HepG2 (cell line): ENCODE measurements around the gene DDC. TPM values are rescaled to one million over a fixed set of nuclear protein-coding genes. Genes with fewer than 3 reads are reported as not detected.
A peak's percentile ranks its signal among the peaks of the same experiment; 100 is the strongest.

Experiments used
- SRY ChIP-seq: sonication (generic); formaldehyde crosslinking; IDR thresholded peaks from 2 replicates; pipeline ENCODE4 v1.8.0; 2022; ENCODE audit warnings: mild to moderate bottlenecking, missing genetic modification reagents
- YEATS4 ChIP-seq: sonication (generic); formaldehyde crosslinking; IDR thresholded peaks from 2 replicates; pipeline ENCODE4 v1.4.0; 2020; ENCODE audit warnings: missing genetic modification reagents, borderline replicate concordance
- ZNF484 ChIP-seq: sonication (generic); formaldehyde crosslinking; IDR thresholded peaks from 2 replicates; pipeline ENCODE4 v1.5.1; 2020; ENCODE audit warnings: mild to moderate bottlenecking, low read depth, missing genetic modification reagents, borderline replicate concordance
- polyA plus RNA-seq, 8 experiments: library from polyadenylated mRNA; depleted of rRNA in 3 of 8; stranded (reverse) in 7 of 8; unstranded in 1 of 8; fragments of >200 nt; fragmentation: Illumina TruSeq in 4 of 8; extraction: Trizol in 4 of 8; gene quantifications; 2 replicates each; pipeline versions ENCODE4 v1.2.1 to v1.2.3, GENCODE V29; 2011 to 2016; ENCODE audit warnings: low read depth in 4 of 8, missing spikeins in 1 of 8, mixed read lengths in 1 of 8; ENCODE audit not compliant: insufficient read depth in 1 of 8
- total RNA-seq, 5 experiments: library from RNA; depleted of rRNA; stranded (reverse); fragments of >200 nt; fragmentation: Illumina TruSeq; extraction: Trizol; gene quantifications; 2 replicates each; pipeline ENCODE4 v1.2.3, GENCODE V29; 2016; ENCODE audit warnings: low read depth in 1 of 5
- TF ChIP-seq, protein P1 (sequence below): sonication (generic); formaldehyde crosslinking; IDR thresholded peaks from 2 replicates; pipeline ENCODE4 v1.4.0; 2020; ENCODE audit warnings: mild to moderate bottlenecking, missing genetic modification reagents
- TF ChIP-seq, protein P2 (sequence below): sonication (generic); formaldehyde crosslinking; IDR thresholded peaks from 2 replicates; pipeline ENCODE4 v1.4.0; 2020; ENCODE audit warnings: mild to moderate bottlenecking, missing genetic modification reagents
- TF ChIP-seq, protein P3 (sequence below): sonication (generic); formaldehyde crosslinking; IDR thresholded peaks from 2 replicates; pipeline ENCODE4 v1.4.0; 2020; ENCODE audit warnings: missing genetic modification reagents
- TF ChIP-seq, protein P4 (sequence below): sonication (generic); formaldehyde crosslinking; IDR thresholded peaks from 2 replicates; pipeline ENCODE4 v1.4.0; 2020; ENCODE audit warnings: missing genetic modification reagents, borderline replicate concordance

DDC gene
- total and polyA plus RNA-seq, 2 of the 13 experiments (the other 11 are each of a cell fraction or from before 2014, with no cell fraction given), result 11.7 to 93.3 TPM

GRCh38 chr7:50591480-50592438 lies 26.6 kb upstream of the DDC start (continued):
- TF ChIP-seq, protein P1, sequence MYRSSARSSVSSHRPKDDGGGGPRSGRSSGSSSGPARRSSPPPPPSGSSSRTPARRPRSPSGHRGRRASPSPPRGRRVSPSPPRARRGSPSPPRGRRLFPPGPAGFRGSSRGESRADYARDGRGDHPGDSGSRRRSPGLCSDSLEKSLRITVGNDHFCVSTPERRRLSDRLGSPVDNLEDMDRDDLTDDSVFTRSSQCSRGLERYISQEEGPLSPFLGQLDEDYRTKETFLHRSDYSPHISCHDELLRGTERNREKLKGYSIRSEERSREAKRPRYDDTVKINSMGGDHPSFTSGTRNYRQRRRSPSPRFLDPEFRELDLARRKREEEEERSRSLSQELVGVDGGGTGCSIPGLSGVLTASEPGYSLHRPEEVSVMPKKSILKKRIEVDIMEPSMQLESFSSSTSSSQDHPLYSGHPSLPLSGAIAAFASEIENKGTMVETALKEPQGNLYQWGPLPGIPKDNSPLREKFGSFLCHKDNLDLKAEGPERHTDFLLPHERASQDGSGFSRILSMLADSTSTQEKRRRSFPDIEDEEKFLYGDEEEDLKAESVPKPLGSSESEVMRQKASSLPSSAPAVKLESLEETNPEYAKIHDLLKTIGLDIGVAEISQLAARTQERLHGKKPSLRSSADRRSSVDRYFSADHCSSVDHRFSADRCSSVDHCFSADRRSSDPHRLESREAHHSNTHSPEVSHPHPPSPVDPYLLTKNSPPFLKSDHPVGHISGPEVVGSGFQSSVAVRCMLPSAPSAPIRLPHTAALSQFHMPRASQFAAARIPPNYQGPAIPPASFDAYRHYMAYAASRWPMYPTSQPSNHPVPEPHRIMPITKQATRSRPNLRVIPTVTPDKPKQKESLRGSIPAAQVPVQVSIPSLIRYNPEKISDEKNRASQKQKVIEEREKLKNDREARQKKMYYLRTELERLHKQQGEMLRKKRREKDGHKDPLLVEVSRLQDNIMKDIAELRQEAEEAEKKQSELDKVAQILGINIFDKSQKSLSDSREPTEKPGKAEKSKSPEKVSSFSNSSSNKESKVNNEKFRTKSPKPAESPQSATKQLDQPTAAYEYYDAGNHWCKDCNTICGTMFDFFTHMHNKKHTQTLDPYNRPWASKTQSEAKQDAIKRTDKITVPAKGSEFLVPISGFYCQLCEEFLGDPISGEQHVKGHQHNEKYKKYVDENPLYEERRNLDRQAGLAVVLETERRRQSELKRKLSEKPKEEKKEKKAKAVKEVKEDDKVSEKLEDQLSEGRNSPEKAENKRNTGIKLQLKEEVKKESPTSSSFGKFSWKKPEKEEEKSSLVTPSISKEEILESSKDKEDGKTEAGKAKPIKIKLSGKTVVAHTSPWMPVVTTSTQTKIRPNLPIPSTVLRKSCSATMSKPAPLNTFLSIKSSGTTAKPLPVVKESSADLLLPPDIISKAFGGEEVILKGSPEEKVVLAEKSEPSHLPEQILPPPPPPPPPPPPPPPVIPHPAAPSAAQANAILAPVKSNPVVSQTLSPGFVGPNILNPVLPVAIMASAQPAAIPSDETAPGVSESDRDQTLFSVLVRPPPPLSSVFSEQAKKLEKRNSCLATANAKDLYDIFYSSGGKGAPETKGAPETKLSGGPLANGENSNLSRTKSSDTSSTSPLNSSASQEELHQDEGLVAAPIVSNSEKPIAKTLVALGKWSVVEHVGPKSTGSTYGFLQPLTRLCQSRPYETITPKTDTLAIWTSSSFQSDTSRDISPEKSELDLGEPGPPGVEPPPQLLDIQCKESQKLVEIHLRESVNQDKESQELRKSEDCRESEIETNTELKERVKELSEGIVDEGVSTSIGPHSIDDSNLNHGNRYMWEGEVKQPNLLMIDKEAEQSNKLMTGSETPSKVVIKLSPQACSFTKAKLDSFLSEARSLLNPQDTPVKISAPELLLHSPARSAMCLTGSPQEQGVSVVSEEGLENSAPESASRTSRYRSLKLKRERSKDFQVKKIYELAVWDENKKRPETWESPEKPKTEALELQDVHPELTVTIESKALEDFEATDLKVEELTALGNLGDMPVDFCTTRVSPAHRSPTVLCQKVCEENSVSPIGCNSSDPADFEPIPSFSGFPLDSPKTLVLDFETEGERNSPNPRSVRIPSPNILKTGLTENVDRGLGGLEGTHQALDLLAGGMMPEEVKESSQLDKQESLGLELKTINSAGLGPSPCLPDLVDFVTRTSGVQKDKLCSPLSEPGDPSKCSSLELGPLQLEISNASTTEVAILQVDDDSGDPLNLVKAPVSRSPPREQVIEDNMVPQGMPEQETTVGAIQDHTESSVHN (CRISPR knock-in tag), result no peak
- TF ChIP-seq, protein P2, sequence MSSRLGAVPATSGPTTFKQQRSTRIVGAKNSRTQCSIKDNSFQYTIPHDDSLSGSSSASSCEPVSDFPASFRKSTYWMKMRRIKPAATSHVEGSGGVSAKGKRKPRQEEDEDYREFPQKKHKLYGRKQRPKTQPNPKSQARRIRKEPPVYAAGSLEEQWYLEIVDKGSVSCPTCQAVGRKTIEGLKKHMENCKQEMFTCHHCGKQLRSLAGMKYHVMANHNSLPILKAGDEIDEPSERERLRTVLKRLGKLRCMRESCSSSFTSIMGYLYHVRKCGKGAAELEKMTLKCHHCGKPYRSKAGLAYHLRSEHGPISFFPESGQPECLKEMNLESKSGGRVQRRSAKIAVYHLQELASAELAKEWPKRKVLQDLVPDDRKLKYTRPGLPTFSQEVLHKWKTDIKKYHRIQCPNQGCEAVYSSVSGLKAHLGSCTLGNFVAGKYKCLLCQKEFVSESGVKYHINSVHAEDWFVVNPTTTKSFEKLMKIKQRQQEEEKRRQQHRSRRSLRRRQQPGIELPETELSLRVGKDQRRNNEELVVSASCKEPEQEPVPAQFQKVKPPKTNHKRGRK (CRISPR knock-in tag), result no peak
- TF ChIP-seq ZNF484, result no peak
- TF ChIP-seq, protein P3, sequence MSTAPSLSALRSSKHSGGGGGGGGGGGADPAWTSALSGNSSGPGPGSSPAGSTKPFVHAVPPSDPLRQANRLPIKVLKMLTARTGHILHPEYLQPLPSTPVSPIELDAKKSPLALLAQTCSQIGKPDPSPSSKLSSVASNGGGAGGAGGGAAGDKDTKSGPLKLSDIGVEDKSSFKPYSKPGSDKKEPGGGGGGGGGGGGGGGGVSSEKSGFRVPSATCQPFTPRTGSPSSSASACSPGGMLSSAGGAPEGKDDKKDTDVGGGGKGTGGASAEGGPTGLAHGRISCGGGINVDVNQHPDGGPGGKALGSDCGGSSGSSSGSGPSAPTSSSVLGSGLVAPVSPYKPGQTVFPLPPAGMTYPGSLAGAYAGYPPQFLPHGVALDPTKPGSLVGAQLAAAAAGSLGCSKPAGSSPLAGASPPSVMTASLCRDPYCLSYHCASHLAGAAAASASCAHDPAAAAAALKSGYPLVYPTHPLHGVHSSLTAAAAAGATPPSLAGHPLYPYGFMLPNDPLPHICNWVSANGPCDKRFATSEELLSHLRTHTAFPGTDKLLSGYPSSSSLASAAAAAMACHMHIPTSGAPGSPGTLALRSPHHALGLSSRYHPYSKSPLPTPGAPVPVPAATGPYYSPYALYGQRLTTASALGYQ (CRISPR knock-in tag), result no peak
- peak; percentile 69 for TF ChIP-seq YEATS4 (CRISPR knock-in tag)
- TF ChIP-seq SRY (CRISPR knock-in tag), result no peak
- TF ChIP-seq, protein P4, sequence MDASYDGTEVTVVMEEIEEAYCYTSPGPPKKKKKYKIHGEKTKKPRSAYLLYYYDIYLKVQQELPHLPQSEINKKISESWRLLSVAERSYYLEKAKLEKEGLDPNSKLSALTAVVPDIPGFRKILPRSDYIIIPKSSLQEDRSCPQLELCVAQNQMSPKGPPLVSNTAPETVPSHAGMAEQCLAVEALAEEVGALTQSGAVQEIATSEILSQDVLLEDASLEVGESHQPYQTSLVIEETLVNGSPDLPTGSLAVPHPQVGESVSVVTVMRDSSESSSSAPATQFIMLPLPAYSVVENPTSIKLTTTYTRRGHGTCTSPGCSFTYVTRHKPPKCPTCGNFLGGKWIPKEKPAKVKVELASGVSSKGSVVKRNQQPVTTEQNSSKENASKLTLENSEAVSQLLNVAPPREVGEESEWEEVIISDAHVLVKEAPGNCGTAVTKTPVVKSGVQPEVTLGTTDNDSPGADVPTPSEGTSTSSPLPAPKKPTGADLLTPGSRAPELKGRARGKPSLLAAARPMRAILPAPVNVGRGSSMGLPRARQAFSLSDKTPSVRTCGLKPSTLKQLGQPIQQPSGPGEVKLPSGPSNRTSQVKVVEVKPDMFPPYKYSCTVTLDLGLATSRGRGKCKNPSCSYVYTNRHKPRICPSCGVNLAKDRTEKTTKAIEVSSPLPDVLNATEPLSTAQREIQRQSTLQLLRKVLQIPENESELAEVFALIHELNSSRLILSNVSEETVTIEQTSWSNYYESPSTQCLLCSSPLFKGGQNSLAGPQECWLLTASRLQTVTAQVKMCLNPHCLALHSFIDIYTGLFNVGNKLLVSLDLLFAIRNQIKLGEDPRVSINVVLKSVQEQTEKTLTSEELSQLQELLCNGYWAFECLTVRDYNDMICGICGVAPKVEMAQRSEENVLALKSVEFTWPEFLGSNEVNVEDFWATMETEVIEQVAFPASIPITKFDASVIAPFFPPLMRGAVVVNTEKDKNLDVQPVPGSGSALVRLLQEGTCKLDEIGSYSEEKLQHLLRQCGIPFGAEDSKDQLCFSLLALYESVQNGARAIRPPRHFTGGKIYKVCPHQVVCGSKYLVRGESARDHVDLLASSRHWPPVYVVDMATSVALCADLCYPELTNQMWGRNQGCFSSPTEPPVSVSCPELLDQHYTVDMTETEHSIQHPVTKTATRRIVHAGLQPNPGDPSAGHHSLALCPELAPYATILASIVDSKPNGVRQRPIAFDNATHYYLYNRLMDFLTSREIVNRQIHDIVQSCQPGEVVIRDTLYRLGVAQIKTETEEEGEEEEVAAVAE (CRISPR knock-in tag), result no peak
